Thyroid gland (tissue), 4 donors: ENCODE results near the gene CNRIP1.

ENCODE experiments used
- CTCF ChIP-seq, 6 experiments: fragments of 200-600 bp in 3 of 6; fragments of 450-650 bp in 3 of 6; sonication (generic) in 3 of 6; IDR thresholded peaks; one replicate each; pipeline ENCODE4 v1.5.1; 2016 to 2019; ENCODE audit warnings: antibody characterized with exemption in 6 of 6, mild to moderate bottlenecking in 2 of 6, inconsistent platforms in 1 of 6, moderate library complexity in 1 of 6
- POLR2A ChIP-seq, 2 donors: fragments of 450-650 bp; IDR thresholded peaks; one replicate each; pipeline ENCODE4 v1.6.1; 2017; ENCODE audit warnings: antibody characterized with exemption in 2 of 2, mild to moderate bottlenecking in 2 of 2, moderate library complexity in 1 of 2

- TF ChIP-seq CTCF (IDR thresholded peaks at IDR 0.05) = no peak
- TF ChIP-seq POLR2A (IDR thresholded peaks at IDR 0.05) = no peak
Observed at GRCh38 chr2:68359889-68360288, 40.1 kb upstream of the CNRIP1 start.
